ENCODE measurements around the gene CNTLN. TPM values are rescaled to one million over a fixed set of nuclear protein-coding genes. Genes with fewer than 3 reads are reported as not detected.
A peak's percentile ranks its signal among the peaks of the same experiment; 100 is the strongest.

Gene CNTLN
- total RNA-seq, 3 donors from 2014 or later, result 13.6 to 19.7 (median 14.6) TPM

GRCh38 chr9:17528859-17529258 lies 394.0 kb downstream of the CNTLN start:
- H3K4me1 ChIP-seq, result no peaks in the 10 kb centered on the region
- TF ChIP-seq CTCF (IDR thresholded peaks at IDR 0.05), result peak in 1 of 3 donors; percentile 17
- no peak for TF ChIP-seq POLR2AphosphoS5 (IDR thresholded peaks at IDR 0.05)
- no peak for TF ChIP-seq POLR2A (IDR thresholded peaks at IDR 0.05)
- intact Hi-C loops (cut with DNase I; ENCODE audit: low total_unique reads), result no loop called here
- H3K36me3 ChIP-seq, result no peaks in the 10 kb centered on the region
- no peak for DNase-seq (ENCODE audit: low spot score in 2 of 2)
- no peaks in the 10 kb centered on the region for H3K9me3 ChIP-seq
- H3K4me3 ChIP-seq, result no peak overlapping the region
- H3K27ac ChIP-seq, result no peak overlapping the region
- no peaks in the 10 kb centered on the region for H3K27me3 ChIP-seq

DNA sequence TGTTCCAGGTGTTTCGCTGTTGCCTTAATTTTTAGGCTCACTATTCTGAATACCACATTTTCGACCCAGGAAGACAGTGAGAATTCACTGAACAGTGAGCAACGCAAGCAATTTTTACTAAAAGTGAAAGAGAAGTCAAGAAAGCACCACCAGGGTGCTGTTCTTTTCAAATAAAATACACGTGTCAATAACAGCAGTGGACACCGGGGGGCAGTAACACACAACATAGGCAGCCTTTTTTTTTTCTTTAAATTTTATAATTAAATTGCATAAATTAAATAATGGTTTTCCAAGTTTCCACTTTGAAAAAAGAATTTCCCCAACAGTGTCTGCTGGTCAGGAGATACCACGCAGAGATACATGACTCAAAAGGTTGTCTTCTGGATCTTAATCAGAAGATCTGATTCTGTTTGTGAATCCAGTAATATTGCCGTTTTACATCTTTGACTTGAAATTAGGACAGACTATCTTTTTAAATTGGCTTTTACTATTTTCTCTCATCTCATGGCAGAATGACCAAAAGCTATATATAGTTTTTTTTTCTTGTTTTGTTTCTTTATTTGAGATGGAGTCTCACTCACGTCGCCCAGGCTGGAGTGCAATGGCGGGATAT lies 396.9 kb downstream of the CNTLN start:
- TF ChIP-seq CTCF (IDR thresholded peaks at IDR 0.05) (peak; percentile 26 to 45 (median 29)), POLR2A (IDR thresholded peaks at IDR 0.05) (no peak)
- Histone ChIP-seq H3K4me1 (no peaks in the 10 kb centered on the region), H3K36me3 (no peaks in the 10 kb centered on the region), H3K27me3 (no peaks in the 10 kb centered on the region), H3K4me3 (no peak overlapping the region), H3K9me3 (no peaks in the 10 kb centered on the region), H3K27ac (no peak overlapping the region)
- intact Hi-C loops (cut with DNase I; ENCODE audit: low total_unique reads), result no loop called here
- no peak for DNase-seq (ENCODE audit: low spot score in 2 of 2)

DNA sequence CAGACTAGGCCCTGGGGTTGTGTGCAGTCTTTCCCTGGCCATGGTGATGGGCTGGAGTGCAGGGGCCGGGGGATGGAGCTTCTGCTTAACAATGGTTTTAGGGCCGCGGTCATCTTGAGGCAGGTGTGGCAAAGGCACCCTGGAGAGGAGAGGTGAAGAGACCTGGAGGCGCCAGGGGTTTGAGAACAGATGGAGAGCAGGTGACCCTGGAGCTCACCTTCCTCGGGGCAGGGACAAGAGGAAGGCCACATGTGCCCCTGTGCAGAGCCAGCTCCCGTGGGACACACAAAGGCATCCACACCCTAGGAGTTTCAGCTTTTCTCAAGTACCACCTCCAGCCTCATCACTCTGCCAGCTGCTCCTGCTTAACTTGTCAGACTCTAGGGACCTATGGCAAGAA lies 397.6 kb downstream of the CNTLN start:
- TF ChIP-seq POLR2AphosphoS5 (IDR thresholded peaks at IDR 0.05) (no peak), CTCF (IDR thresholded peaks at IDR 0.05) (no peak), POLR2A (IDR thresholded peaks at IDR 0.05) (no peak)
- intact Hi-C loops (cut with DNase I; ENCODE audit: low total_unique reads), result no loop called here
- no peak overlapping the region for H3K27ac ChIP-seq

DNA sequence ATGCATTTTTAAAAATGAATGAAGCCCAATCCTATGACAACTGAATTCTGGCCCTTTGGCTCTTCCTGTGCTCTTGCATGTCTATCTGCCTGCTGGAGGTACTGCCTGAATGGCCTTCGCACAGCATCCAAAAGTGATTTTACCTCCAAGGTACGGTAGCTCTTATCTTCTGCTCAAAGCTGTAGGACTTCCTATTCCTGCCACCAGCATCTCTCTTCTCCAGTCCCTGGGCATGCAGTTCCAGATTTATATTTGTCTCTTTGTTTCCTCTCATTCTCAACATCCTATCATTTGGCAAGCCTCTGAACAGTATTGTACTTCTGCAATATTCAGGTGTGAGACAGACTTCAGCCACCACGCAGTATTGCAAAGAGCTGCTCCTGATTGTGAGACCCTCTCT lies 400.3 kb downstream of the CNTLN start:
- Histone ChIP-seq H3K9me3 (peaks cover 0 to 5% of the 10 kb centered on the region in 2 donors), H3K4me3 (no peak overlapping the region), H3K4me1 (no peaks in the 10 kb centered on the region), H3K27me3 (no peaks in the 10 kb centered on the region), H3K27ac (no peak overlapping the region), H3K36me3 (no peaks in the 10 kb centered on the region)
- intact Hi-C loops (cut with DNase I; ENCODE audit: low total_unique reads), result no loop called here
- no peak for DNase-seq (ENCODE audit: low spot score in 2 of 2)
- TF ChIP-seq POLR2A (IDR thresholded peaks at IDR 0.05) (no peak), CTCF (IDR thresholded peaks at IDR 0.05) (no peak), POLR2AphosphoS5 (IDR thresholded peaks at IDR 0.05) (no peak)

More for the DNA sequence above, 397.6 kb downstream of the CNTLN start:
- Histone ChIP-seq H3K27me3 (no peaks in the 10 kb centered on the region), H3K4me1 (no peaks in the 10 kb centered on the region), H3K4me3 (no peak overlapping the region), H3K36me3 (no peaks in the 10 kb centered on the region), H3K9me3 (no peaks in the 10 kb centered on the region)
- no peak for DNase-seq (ENCODE audit: low spot score in 2 of 2)

DNA sequence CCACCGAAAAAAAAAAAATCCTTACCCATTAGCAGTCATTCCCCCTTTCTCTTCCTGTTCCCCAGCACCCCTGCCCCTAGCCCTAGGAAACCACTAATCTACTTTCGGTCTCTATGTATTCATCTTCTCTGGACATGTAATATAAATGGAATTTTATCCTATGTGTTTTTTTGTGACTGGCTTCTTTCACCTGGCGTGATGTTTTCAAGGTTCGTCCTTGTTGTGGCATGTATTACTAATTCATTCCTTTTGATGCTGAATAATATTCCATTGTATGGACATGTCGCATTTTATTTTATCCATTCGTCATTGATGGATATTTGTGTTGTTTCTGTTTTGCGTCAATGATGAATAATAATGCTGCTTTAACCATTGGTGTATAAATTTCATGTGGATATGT lies 401.2 kb downstream of the CNTLN start:
- H3K27ac ChIP-seq, result no peak overlapping the region
- no peaks in the 10 kb centered on the region for H3K4me1 ChIP-seq
- H3K27me3 ChIP-seq, result no peaks in the 10 kb centered on the region
- H3K36me3 ChIP-seq, result no peaks in the 10 kb centered on the region
- H3K4me3 ChIP-seq, result no peak overlapping the region
- intact Hi-C loops (cut with DNase I; ENCODE audit: low total_unique reads), result no loop called here
- TF ChIP-seq CTCF (IDR thresholded peaks at IDR 0.05) (no peak), POLR2A (IDR thresholded peaks at IDR 0.05) (no peak), POLR2AphosphoS5 (IDR thresholded peaks at IDR 0.05) (no peak)
- no peak for DNase-seq (ENCODE audit: low spot score in 2 of 2)
- H3K9me3 ChIP-seq, result peaks cover 0 to 5% of the 10 kb centered on the region in 2 donors
